H1 (cell line): ENCODE data around the gene C2CD4C. TPM values are rescaled to one million over a fixed set of nuclear protein-coding genes. Genes with fewer than 3 reads are reported as not detected.

Source experiments
- BRCA1 ChIP-seq: IDR thresholded peaks from 2 replicates; pipeline ENCODE4 v1.6.1; 2012; ENCODE audit warnings: low read depth, low read length, improper control_type of control experiment
- CTBP2 ChIP-seq: IDR thresholded peaks from 2 replicates; pipeline ENCODE4 v1.7.0; 2011; ENCODE audit warnings: borderline replicate concordance, mild to moderate bottlenecking, moderate library complexity, mixed read lengths, low read length; ENCODE audit not compliant: insufficient read depth, insufficient read length
- EZH2 ChIP-seq: fragments of 200-600 bp; sonication (generic); IDR thresholded peaks from 2 replicates; pipeline ENCODE4 v1.7.1; 2012; ENCODE audit warnings: low read depth, mild to moderate bottlenecking, moderate library complexity, low read length, inconsistent platforms; ENCODE audit not compliant: severe bottlenecking
- NANOG ChIP-seq: IDR thresholded peaks from 2 replicates; pipeline ENCODE4 v1.6.1; 2011; ENCODE audit warnings: low read length, low read depth, mild to moderate bottlenecking, inconsistent platforms; ENCODE audit not compliant: insufficient read depth, poor library complexity, severe bottlenecking
- POLR2A ChIP-seq, 2 experiments: IDR thresholded peaks; 1 replicate in 1 of 2; 2 replicates in 1 of 2; pipeline ENCODE4 v1.6.1; 2011; ENCODE audit warnings: low read depth in 2 of 2, low read length in 2 of 2, mild to moderate bottlenecking in 2 of 2; ENCODE audit errors: control extremely low read depth in 1 of 2
- POU5F1 ChIP-seq: IDR thresholded peaks from 2 replicates; pipeline ENCODE4 v1.6.1; 2011; ENCODE audit warnings: low read depth, mild to moderate bottlenecking, low read length, moderate library complexity
- RAD21 ChIP-seq, 2 experiments: IDR thresholded peaks in 1 of 2; conservative IDR thresholded peaks in 1 of 2; 2 replicates each; pipeline ENCODE4 v1.6.1; 2011; ENCODE audit warnings: low read depth in 2 of 2, low read length in 2 of 2, improper control_type of control experiment in 1 of 2, inconsistent platforms in 1 of 2, mild to moderate bottlenecking in 1 of 2, moderate library complexity in 1 of 2
- SP1 ChIP-seq: IDR thresholded peaks from 2 replicates; pipeline ENCODE4 v1.6.1; 2011; ENCODE audit warnings: low read depth, low read length
- SRF ChIP-seq: IDR thresholded peaks from 2 replicates; pipeline ENCODE4 v1.6.1; 2011; ENCODE audit warnings: mild to moderate bottlenecking, low read depth, low read length, moderate library complexity
- TBP ChIP-seq: IDR thresholded peaks from 2 replicates; pipeline ENCODE4 v1.6.1; 2011; ENCODE audit warnings: low read depth, low read length, improper control_type of control experiment
- ZNF274 ChIP-seq: IDR thresholded peaks from 2 replicates; pipeline ENCODE4 v1.7.0; 2012; ENCODE audit warnings: low read length, borderline replicate concordance; ENCODE audit errors: extremely low read depth
- polyA plus RNA-seq, 7 experiments: library from polyadenylated mRNA; depleted of rRNA in 3 of 7; stranded (reverse) in 5 of 7; unstranded in 2 of 7; fragments of >200 nt in 5 of 7; fragments of 200-250 nt in 2 of 7; gene quantifications; 1 replicate in 5 of 7; 2 replicates in 1 of 7; 4 replicates in 1 of 7; pipeline versions ENCODE4 v1.2.1 to v1.2.3, GENCODE V29; 2011 to 2013; ENCODE audit warnings: missing spikeins in 2 of 7, mixed read lengths in 2 of 7
- total RNA-seq: library from RNA; stranded (reverse); fragmentation: NEBNext Ultra II Directional; extraction: Animal tissue kit (Norgen Biotek cat#: 25700); gene quantifications from 2 replicates; pipeline ENCODE4 v1.2.1, GENCODE V29; 2021
- TF ChIP-seq, protein P1 (sequence below): fragments of 300-600 bp; sonication (generic); IDR thresholded peaks from 2 replicates; pipeline ENCODE4 v1.7.1; 2012; ENCODE audit warnings: low read length, moderate library complexity, mild to moderate bottlenecking, inconsistent platforms; ENCODE audit not compliant: insufficient replicate concordance

Gene C2CD4C
- total and polyA plus RNA-seq, 2 of the 8 experiments (the other 6 are each of a cell fraction or from before 2014, with no cell fraction given), result 3.8 to 6.3 TPM

DNA sequence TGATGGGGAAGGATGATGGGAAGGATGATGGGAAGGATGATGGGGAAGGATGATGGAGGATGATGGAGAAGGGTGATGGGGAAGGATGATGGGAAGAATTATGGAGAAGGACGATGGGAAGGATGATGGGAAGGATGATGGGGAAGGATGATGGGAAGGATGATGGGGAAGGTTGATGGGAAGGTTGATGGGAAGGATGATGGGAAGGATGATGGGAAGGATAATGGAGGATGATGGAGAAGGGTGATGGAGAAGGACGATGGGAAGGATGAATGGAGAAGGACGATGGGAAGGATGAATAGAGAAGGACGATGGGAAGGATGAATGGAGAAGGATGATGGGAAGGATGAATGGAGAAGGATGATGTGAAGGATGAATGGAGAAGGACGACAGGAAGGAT, 13.5 kb downstream of the C2CD4C start (continued):
- TF ChIP-seq, protein P1, sequence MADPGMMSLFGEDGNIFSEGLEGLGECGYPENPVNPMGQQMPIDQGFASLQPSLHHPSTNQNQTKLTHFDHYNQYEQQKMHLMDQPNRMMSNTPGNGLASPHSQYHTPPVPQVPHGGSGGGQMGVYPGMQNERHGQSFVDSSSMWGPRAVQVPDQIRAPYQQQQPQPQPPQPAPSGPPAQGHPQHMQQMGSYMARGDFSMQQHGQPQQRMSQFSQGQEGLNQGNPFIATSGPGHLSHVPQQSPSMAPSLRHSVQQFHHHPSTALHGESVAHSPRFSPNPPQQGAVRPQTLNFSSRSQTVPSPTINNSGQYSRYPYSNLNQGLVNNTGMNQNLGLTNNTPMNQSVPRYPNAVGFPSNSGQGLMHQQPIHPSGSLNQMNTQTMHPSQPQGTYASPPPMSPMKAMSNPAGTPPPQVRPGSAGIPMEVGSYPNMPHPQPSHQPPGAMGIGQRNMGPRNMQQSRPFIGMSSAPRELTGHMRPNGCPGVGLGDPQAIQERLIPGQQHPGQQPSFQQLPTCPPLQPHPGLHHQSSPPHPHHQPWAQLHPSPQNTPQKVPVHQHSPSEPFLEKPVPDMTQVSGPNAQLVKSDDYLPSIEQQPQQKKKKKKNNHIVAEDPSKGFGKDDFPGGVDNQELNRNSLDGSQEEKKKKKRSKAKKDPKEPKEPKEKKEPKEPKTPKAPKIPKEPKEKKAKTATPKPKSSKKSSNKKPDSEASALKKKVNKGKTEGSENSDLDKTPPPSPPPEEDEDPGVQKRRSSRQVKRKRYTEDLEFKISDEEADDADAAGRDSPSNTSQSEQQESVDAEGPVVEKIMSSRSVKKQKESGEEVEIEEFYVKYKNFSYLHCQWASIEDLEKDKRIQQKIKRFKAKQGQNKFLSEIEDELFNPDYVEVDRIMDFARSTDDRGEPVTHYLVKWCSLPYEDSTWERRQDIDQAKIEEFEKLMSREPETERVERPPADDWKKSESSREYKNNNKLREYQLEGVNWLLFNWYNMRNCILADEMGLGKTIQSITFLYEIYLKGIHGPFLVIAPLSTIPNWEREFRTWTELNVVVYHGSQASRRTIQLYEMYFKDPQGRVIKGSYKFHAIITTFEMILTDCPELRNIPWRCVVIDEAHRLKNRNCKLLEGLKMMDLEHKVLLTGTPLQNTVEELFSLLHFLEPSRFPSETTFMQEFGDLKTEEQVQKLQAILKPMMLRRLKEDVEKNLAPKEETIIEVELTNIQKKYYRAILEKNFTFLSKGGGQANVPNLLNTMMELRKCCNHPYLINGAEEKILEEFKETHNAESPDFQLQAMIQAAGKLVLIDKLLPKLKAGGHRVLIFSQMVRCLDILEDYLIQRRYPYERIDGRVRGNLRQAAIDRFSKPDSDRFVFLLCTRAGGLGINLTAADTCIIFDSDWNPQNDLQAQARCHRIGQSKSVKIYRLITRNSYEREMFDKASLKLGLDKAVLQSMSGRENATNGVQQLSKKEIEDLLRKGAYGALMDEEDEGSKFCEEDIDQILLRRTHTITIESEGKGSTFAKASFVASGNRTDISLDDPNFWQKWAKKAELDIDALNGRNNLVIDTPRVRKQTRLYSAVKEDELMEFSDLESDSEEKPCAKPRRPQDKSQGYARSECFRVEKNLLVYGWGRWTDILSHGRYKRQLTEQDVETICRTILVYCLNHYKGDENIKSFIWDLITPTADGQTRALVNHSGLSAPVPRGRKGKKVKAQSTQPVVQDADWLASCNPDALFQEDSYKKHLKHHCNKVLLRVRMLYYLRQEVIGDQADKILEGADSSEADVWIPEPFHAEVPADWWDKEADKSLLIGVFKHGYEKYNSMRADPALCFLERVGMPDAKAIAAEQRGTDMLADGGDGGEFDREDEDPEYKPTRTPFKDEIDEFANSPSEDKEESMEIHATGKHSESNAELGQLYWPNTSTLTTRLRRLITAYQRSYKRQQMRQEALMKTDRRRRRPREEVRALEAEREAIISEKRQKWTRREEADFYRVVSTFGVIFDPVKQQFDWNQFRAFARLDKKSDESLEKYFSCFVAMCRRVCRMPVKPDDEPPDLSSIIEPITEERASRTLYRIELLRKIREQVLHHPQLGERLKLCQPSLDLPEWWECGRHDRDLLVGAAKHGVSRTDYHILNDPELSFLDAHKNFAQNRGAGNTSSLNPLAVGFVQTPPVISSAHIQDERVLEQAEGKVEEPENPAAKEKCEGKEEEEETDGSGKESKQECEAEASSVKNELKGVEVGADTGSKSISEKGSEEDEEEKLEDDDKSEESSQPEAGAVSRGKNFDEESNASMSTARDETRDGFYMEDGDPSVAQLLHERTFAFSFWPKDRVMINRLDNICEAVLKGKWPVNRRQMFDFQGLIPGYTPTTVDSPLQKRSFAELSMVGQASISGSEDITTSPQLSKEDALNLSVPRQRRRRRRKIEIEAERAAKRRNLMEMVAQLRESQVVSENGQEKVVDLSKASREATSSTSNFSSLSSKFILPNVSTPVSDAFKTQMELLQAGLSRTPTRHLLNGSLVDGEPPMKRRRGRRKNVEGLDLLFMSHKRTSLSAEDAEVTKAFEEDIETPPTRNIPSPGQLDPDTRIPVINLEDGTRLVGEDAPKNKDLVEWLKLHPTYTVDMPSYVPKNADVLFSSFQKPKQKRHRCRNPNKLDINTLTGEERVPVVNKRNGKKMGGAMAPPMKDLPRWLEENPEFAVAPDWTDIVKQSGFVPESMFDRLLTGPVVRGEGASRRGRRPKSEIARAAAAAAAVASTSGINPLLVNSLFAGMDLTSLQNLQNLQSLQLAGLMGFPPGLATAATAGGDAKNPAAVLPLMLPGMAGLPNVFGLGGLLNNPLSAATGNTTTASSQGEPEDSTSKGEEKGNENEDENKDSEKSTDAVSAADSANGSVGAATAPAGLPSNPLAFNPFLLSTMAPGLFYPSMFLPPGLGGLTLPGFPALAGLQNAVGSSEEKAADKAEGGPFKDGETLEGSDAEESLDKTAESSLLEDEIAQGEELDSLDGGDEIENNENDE, result no peak
- TF ChIP-seq TBP (no peak), ZNF274 (no peak), POLR2A (IDR thresholded peaks at IDR 0.05; ENCODE audit: control extremely low read depth in 1 of 2, low read depth in 2 of 2, low read length in 2 of 2) (no peak), NANOG (no peak), SRF (no peak), CTBP2 (no peak), EZH2 (no peak), BRCA1 (no peak), RAD21 (IDR thresholded peaks at IDR 0.05 in 1 of 2, conservative IDR thresholded peaks at IDR 0.05 in 1 of 2; ENCODE audit: low read depth in 2 of 2, low read length in 2 of 2) (no peak), POU5F1 (no peak), SP1 (no peak)
